Activated CD4-positive, alpha-beta T cell treated with anti-CD3 and anti-CD28 coated beads for 4 hours (primary cell): ENCODE measurements around the gene PARD3B.

ENCODE experiments used
- DNase-seq, 2 donors: peaks; one replicate each; pipeline ENCODE4 v3.0.0-alpha.2; 2020

Gene PARD3B

DNA sequence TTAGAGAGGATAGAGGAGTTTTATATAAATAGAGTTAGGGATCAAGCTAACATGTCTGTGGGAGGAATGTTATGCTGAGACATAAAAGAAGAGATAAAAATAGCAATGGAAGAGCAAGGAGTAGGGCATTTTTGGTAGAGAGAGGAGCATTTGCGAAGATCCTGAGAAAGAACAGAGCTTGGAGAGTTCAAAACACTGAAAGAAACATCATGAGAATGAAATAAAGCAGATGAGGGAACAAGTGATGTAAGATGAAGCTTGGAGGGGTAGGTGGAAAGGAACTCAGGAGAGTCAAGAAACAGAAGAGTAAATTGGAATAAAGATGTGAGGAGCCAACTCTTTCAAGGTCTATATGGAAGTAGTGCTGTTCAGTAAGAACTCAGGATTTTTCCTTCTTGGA, 308.6 kb downstream of the PARD3B start:
- DNase-seq = no peak

DNA sequence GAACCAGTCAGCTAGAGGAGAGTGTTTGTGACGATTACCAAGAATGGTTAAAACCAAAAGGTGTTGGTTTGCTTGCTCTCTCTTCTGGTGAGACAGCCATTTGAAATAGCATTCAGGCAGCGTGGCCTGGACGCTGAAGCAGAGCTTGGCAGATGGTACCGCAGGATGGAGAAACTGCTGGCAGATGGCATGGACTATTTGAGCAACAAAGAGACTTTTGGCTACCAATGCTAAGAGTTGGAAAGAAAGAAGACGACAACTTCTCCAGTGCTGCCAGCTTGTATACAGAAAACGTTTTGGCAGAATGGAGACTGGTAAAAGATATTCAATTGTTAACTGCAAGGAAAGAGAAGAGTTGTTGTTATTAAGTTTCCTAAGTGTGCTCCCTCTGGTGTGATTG, 315.0 kb downstream of the PARD3B start:
- no peak for DNase-seq

DNA sequence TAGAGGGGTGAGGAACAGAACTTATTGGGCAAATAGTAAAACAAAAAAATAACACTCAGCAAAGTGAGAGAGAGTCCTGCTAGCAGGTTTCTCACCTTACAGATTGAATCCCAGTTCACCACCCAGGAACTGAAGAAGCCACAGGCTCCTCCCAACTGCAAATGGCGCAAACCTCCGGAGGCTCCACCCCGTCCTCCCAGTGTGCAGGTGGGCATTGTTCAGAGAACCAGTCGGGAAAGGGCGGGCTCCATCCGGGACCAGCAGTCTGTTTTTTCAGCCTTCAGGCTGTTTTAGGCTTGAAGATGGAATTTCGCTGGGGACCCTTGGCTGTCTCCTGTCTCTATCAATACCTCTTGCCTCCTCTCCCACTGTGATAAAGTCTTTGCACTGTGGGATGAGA, 317.5 kb downstream of the PARD3B start:
- no peak for DNase-seq

DNA sequence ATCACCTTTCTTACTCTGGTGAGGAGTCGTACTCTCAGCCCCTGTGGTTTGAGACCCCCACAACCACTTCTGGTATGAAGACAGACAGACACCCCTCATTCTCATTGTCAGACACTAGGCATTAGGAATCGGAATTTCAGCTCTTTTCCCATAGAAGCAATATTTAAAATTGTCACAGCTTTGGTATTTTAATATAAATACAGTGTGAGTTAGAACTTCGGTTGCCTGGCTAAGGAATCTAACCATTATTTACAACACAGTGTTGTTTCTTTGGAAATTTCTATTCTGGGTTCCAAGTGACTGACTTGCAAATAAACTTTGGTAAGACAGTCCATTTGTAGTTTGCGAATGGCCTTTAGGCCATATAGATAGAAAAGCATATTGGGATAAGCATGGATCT, 318.1 kb downstream of the PARD3B start:
- no peak for DNase-seq

DNA sequence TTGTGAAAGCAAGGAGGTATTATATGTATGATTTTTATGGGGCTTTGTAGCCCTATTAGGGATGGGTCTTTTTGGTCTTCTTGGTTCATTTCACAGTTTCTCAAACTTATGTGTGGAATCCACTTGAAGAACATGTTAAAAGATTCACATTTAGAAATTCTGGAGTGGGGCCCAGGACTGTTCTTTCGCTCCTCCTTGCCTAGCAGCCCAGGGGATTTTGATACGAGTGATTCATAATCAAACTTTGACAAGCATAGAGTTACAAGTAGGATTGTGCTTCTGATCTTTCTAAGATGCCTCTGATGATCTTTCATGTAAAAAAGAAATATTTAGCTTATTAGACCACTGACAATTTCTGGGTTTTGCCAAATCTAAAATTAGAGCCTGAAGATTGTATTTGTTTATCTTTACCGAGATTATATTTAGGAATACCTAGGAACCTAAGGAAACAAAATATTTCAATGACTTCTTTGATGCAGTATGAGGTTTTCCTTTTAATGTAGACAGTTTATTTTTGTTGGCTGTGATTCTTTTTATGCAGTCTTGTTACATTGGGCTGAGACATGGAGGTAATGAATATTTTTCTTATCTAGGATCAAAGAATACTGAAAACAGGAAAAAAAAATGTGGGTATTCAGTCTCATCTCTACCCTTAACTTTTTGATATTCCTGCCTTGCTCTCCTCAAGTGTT, 324.0 kb downstream of the PARD3B start:
- no peak for DNase-seq

DNA sequence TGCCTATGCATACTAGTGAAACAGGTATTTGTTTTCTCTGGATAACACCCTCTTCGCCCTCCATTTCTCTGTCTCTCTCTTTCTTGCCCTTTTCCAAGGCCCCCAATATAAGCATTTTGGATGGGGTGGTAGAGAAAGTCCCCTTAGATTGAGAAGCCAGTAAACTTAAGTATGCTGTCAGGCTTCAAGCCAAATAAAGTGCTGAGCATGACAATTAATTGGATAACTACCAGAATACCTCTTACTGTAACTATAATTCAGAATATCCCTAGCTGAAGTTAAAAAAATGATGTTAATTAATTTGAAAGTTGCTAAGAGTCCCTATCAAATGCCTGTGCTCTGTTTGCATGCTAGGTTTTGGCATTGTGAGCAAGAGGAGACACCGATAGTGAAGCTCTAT, 324.8 kb downstream of the PARD3B start:
- DNase-seq = no peak

DNA sequence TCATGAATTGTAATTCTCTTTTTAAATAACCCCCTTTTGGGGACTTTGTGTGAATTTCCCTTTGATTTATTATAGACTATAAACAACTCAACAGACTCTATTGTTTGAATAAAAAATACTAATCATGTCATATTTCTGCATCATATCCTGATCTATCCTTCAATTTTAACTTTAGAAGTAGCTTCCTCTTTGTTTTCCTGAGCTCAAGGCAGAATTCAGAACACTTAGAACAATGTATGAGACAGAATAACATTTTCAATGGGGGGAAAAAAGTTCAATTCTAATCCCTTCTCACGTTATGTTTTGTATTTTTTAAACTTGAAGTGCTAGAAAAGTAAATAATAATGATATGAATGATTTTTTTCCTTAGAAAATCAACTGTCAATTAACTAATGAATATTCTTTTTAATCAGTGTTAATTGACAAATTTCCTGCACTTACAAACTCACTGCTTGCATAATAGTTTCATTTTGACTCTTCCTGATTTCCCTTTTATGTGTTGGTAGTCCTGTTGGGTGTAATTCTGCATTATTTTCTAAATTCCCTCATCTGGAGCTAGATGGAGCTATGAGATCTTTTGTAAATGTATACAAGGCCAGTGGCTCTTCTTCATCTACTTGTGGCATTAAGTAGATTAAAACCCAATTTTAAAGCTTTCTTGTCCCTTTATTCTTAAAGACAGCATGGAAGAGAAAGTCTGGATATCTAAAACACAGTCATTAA, 326.1 kb downstream of the PARD3B start:
- DNase-seq = no peak

DNA sequence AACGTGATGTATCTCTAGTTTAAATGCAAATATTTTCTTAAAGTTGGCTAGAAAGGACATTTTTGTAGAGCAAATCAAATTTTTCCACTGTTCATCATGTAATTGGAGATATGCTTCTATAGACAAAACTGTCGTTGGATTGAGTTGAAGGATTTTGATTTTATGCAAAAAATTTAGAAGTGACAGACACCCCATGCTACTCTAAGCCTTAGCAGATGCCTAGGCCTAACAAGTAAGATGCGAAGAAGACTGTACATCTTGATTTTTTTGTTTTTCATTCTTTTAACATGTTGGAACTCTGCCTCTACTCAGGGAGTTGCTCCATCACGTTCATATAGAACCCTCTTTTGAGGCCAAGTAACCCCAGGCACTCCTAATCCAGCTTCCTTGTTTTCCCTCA, 331.0 kb downstream of the PARD3B start:
- no peak for DNase-seq

DNA sequence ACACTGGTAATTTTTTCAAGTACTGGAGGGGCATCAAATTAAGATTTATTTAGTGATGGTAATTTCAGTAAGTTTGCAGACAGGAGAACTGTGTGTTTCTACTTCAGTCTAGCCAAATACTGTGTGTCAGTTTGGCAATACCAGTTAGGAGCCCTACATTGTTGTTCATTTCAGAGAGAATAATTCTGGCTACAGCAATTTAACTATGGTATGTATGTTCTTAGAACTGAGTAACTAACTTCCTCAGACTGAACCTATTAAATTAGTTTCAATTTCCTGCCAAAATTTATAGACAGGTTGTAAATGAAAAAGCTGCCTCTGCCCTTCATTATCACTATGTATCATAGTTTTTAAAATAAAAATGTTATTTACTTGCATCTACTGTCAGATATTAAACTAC, 332.4 kb downstream of the PARD3B start:
- DNase-seq = no peak

DNA sequence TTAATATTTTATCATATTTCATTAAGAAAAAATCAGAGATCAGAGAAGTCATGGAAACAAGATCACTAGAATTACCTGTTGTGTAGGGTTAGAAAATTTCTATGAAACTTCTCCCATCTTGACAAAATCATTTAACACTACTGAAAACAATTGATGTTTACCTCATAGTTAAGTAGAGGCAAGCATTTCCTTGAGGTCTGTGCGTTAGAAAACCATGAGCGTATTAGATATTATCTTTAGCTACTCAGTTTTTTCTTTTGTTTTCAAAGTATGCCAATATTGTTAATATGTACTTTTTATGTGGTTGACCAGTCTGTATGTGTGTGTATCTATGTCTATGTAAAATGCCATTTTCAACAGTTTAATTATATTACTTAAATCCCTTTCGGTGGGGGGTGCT, 335.7 kb downstream of the PARD3B start:
- DNase-seq = no peak

DNA sequence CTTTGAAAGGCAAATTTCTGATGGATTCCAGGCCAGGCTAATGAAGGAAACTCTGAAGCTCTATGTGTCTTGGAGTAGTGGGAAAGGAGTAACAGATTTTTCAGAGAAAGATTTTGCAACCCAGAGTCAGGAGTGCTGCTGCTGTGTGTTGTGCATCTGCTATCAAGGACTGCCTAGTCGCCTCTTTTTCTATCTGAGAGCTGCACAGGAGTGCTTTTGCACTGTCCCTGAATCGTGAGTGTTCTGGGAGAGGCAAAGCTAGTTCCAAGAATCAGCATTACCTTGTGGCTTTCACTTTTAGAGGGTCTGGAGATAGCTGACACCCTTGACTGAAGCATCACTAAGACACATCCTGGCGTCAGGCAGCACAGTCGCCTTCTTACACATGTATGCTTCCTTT, 336.4 kb downstream of the PARD3B start:
- peak; percentile 7 to 15 for DNase-seq

DNA sequence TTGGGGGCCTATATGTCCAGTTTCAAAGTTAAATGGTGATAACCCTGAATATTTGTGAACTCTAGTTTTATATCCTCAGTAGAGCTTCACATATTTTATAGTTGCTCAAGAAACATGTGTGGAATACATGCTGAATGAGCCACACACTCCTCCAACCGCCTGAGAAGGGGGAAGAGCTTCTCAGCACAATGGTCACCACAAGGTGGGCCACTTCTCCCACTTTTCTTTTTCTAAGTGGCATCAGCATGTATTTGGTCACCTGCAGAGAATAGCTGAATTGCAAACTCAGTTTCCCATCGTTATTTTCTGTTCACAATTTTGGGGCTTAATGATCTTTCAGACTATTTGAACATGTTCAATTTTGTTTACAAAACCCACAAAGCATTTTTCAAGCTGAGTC, 340.5 kb downstream of the PARD3B start:
- no peak for DNase-seq

DNA sequence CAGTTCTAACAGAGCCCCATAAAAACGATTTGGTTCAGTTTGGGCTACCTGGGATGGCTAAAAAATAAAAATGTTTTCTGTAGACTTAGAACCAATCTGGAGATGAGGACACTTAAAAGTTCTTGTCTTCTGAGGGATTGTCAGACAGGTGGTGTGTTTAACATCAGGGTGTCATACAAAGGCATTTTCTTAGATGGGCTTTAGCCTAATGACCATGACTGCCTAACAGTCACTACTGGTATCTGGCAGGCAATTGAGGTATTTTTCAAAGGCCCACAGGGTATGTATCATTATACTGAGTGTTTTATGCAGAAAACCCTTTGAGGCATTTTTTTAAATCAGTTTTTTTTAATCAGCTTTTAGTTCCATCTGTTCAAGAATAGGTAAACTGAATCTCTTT, 341.4 kb downstream of the PARD3B start:
- no peak for DNase-seq

DNA sequence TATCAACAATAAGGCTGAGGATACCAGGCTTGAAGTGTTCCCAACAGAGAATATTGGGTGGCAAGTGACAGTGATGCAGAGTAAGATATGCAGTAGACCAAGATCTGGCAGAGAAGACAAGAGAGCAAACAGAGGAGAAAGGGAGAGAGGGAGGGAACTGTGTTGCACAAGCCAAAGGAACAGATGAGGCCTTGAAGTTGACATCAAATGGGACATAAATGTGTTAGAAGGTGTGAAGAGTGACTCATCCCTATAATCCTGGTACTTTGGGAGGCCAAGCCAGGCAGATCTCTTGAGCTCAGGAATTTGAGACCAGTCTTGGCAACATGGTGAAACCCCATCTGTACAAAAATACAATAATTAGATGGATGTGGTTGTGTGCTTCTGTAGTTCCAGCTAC, 342.9 kb downstream of the PARD3B start:
- no peak for DNase-seq

DNA sequence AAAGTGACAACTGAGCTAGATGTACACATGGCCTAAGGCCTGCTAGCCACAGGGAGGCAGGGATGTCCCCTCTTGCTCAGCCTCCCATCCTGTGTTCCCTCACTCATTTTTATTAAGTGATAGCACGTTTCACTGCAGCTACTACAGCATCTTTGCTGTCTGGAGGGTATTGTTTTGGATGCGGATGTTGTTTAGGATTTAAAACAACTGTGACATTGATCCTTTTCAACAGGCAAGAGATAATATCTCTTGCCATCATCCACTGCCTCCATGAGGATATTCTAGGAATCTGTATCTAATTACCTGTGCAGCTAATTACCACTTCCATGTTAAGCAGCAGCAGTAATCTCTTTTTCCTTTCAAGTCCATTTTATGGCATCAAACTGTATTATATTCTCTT, 345.4 kb downstream of the PARD3B start:
- no peak for DNase-seq

DNA sequence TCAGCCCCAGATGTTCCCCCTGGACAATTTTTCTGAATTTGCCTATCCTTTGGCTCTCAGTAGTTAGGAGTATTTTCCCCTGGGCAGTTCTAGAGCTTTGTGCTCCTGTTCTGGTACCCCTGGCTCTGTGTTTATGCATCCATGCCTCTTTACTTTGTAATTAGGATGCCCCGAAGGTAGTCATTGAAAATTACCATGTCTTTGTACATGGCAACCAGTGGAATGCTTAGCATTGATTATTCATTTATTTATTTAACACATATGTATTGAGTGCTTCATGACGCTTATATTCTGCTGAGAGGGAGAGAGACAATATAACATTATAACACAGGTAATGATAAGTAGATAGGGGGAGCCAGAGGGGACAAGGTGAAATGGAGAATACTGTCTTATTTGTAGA, 346.5 kb downstream of the PARD3B start:
- DNase-seq = no peak

DNA sequence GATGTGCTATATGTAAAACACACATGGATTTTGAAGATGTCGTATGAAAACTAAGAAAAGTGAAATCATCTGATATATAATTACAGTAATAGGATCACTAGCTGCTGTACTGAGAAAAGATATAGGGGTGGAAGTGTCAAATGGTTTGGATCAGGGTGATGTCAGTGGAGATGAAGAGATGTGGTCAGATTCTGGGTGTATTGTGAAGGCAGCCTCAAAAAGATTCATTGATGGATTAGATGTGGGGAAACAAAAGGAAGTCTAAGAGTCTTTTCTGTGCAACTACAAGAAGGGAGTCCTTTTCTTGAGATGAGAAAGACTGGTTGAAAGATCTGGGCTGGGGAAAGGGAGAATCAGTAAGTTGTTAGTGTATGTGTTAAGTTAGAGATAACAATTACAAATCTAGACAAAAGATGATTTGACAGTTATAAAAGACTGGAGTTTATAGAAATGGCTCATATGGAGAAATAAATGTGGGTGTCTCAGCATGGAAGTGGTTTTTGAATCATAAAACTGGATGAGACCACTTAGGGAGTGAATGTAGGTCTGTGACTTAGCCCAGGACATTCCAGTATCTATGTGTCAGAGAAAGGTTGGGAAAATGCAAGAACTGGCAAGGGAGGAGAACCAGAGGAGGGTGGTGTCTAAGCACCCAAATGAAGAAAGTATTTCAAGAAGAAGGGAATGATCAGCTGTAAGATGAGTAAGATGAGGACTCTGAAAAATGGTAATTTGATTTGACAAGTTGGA, 347.4 kb downstream of the PARD3B start:
- DNase-seq = no peak

DNA sequence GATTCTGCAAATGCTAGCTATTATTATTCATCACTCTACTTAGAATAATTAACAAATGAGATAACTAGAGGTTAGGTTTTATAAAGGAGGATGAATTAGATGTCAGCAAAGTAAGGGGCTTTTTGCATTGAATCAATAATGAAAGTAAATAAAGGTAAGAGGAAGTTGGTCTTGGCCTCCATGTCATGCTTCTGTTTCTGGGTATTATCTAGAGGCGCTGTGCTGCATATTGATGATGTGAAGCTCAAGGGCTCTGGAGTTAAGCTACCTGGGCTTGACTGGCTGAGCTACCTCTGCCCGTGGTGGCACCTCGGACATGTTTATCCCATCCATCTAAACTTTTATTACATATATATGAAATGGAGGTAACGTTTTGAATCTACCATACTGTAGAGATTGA, 350.9 kb downstream of the PARD3B start:
- DNase-seq = no peak

DNA sequence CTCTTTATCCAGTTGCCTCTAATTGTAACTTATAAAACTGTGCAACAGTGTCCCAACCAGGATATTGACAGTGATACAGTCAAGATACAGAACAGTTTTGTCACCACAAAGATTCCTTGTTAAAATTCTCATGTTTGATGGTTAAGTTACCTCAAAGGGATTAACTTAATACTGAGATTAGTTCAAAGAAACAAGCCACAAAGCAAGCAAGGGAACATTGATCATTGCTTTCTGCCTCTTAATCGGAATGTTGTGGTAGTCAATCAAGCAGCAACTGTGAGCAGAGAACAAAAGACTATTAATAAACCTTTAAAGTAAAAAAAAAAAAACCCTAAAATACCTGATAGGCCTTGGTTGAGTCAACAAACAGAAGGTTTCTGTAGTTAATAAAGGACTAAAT, 352.3 kb downstream of the PARD3B start:
- no peak for DNase-seq

DNA sequence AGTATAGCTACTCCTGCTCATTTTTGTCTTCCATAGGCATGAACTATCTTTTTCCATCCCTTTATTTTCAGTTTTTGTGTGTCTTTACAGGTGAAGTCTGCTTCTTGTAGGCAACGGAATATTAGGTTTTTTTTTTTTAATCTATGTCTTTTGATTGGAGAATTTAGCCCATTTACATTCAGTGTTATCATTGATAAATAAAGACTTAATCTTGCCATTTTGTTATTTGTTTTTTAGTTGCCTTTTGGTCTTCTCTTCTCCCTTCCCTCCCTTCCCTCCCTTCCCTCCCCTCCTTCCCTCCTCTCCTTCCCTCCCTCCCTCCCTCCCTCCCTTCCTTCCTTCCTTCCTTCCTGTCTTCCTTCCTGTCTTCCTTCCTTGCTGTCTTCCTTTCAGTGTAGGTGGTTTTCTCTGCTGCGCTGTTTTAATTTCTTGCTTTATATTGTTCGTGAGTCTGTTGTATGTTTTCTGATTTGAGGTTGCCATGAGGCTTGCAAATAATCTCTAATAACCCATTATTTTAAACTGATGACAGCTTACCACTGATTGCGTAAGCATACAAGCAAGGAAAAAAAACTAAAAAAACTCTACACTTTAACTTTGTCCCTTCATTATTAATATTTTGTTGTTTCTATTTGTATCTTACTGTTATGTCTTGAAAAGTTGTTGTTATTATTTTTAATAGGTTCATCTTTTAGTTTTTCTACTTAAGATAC, 353.8 kb downstream of the PARD3B start:
- no peak for DNase-seq

DNA sequence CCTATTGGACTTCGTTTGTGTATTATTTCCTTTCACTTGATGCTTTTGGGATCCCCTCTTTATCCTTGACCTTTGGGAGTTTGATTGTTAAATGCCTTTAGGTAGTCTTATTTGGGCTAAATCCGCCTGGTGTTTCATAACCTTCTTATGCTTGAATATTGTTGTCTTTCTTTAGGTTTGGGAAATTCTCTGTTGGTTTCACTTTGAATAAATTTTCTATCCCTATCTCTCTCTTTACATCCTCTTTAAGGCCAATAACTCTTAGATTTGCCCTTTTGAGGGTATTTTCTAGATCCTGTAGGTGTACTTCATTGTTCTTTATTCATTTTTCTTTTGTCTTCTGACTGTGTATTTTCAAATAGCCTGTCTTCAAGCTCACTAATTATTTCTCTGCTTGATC, 354.7 kb downstream of the PARD3B start:
- DNase-seq = no peak

DNA sequence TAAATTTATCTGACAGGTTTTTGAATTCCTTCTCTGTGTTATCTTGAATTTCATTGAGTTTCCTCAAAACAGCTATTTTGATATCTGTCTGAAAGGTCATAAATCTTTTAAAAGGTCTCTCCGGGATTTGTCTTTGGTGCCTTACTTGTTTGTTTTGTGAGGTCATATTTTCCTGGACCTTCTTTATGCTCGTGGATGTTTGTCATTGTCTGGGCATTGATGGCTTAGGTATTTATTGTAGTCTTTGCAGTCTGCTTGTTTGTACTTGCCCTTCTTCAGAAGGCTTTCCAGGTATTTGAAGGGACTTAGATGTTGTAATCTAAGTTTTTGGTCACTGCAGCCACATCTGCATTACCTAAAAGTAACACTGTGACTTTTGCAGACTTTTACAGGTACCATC, 355.2 kb downstream of the PARD3B start:
- DNase-seq = no peak

DNA sequence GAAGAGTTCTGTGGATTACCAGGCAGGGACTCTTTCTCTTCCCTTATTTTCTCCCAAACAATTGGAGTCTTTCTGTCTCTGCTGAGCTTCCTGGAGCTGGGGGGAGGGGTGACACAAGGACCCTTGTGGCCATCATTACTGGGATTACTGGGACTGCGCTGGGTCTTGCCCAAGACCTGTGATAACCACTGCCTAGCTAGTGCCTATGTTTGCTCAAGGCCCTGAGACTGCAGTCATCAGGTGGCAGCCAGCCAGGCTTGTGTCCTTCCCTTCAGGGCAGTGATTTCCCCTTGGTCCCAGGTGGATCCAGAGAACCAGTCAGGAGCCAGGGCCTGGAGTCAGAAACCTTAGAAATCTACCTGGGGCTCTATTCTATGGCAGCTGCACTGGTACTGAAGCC, 355.6 kb downstream of the PARD3B start:
- DNase-seq = no peak

DNA sequence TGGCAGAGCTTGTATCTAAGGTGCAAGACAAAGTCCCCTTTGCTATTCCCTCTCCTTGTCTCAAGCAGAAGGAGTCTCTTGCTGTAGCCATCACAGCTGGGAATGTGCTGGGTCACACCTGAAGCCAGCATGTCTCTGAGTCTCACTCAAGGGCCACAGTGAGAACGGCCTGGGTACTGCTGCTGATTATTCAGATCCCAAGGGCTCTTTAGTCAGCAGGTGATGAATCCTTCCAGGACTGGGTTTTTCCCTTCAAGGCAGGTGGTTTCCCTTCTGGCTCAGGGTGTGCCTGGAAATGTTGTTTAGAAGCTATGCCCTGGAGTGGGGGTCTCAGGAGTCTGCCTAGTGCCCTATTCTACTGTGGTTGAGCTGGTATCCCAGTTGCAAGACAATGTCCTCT, 356.3 kb downstream of the PARD3B start:
- DNase-seq = no peak
